GM10248 (cell line): ENCODE results near the gene PAQR7.
"Not testable (repeated sequence)": the region's sequence is repeated elsewhere in the genome, so short reads cannot be mapped to it uniquely, and the experiment has no call there.

Source experiments
- CTCF ChIA-PET: fragments of 300-600 bp; sonication (Branson Sonifier 250); formaldehyde crosslinking; extraction: SDS; loops from one replicate; lab custom pipeline; 2021; ENCODE audit warnings: antibody characterized with exemption; lab: Yijun Ruan, JAX
- POLR2A ChIA-PET: fragments of 350-650 bp; sonication (Branson Sonifier 250); formaldehyde crosslinking; extraction: SDS; loops from one replicate; lab custom pipeline; 2020; ENCODE audit warnings: antibody characterized with exemption; lab: Yijun Ruan, JAX
- DNase-seq: peaks from one replicate; pipeline ENCODE4 v3.0.0; 2012; ENCODE audit errors: extremely low spot score
- TF ChIP-seq, protein P1 (sequence below): IDR thresholded peaks from 2 replicates; pipeline ENCODE4 v1.5.1; 2012; ENCODE audit warnings: mild to moderate bottlenecking, low read depth; ENCODE audit errors: extremely low read depth, missing control alignments, control extremely low read depth

Gene PAQR7

DNA sequence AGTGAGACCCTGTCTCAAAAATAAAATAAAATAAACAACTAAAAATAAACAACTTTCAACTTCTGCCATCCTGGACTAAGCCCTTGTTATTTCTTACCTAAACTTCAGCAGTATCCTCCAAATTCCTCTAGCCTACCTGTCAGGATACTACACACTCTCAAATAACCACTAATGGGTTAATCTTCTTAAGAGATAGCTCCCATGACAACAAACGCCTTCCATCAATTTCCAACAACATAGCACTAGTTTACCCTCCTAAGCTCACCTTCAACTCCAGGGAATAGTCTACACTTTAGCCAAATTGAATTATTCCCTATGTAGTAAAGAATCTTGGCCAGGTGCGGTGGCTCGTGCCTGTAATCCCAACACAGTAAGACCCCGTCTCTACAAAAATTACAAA lies 27.6 kb downstream of the PAQR7 start:
- POLR2A ChIA-PET = no interaction called here
- CTCF ChIA-PET = interaction anchor here (1.2 to 2.6 kb wide), 2 partner anchors 11 to 48 kb away, joined by 3 to 10 read pairs; no protein-coding TSS in a partner anchor
- TF ChIP-seq, protein P1, sequence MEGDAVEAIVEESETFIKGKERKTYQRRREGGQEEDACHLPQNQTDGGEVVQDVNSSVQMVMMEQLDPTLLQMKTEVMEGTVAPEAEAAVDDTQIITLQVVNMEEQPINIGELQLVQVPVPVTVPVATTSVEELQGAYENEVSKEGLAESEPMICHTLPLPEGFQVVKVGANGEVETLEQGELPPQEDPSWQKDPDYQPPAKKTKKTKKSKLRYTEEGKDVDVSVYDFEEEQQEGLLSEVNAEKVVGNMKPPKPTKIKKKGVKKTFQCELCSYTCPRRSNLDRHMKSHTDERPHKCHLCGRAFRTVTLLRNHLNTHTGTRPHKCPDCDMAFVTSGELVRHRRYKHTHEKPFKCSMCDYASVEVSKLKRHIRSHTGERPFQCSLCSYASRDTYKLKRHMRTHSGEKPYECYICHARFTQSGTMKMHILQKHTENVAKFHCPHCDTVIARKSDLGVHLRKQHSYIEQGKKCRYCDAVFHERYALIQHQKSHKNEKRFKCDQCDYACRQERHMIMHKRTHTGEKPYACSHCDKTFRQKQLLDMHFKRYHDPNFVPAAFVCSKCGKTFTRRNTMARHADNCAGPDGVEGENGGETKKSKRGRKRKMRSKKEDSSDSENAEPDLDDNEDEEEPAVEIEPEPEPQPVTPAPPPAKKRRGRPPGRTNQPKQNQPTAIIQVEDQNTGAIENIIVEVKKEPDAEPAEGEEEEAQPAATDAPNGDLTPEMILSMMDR = no peak
- no peak for DNase-seq

DNA sequence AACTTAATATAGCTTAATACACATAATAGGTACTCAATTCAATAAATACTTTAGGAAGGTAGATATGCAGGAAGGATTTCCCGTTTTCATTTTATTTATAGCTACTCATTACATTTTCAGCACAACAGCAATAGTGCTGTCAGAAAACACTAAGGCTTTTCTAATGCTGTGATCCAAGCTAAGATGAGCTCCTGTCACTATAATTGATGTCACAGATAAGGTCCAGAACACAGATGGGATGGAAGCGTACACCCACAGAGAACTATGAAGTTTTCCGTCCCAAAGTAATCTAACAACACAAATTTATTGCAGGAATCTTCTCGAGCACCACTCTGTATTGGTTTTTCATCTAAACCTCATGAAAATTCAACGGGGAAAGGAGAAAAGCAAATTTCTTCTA lies 29.8 kb downstream of the PAQR7 start:
- DNase-seq = no peak
- ChIA-PET POLR2A (no interaction called here), CTCF (interaction anchor here (0.6 to 3.4 kb wide), 8 partner anchors 8 to 213 kb away, joined by 3 to 19 read pairs (median 4); no protein-coding TSS in a partner anchor)
- TF ChIP-seq, protein P1 = no peak

DNA sequence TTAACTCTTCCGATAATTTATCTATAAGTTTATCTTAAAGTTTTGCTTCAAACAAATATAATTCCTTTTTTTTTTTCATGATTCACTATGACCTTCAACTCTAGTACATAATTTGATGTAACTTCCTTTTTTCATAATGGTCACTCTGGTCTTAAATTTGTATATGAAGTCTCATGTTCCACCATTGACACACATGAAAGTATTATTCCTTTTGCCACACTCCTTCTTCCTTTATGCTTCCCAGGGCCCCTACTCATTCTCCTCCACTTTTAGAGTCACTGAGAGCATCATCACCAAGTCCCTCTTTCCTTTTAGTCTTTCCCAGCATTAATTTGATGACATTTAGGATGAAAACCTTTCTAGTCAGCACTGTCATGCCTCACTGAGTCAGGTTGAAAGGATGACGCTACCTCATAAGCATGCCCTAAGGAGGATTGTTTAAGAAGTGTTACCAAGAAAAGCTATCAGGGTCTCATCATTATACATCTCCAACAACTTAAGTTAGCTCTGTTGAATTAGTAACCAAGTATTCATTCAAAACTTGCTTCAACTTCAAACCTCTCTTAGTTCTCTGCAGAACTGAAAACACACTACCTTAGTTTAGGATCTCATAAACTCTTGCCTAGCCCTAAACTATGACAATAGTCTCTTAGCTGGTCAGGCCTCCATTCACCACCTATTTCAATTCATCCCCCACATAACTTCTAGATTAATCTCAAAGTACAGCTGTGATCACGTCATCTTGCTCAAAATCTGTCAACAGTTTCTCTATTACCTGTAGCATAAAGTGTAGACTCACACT lies 30.8 kb downstream of the PAQR7 start:
- POLR2A ChIA-PET = no interaction called here
- no peak for DNase-seq
- TF ChIP-seq, protein P1 = no peak
- CTCF ChIA-PET = interaction anchor here (0.9 to 3.4 kb wide), 8 partner anchors 9 to 53 kb away, joined by 3 to 19 read pairs (median 7); partner anchors contain the start of gene MTFR1L

DNA sequence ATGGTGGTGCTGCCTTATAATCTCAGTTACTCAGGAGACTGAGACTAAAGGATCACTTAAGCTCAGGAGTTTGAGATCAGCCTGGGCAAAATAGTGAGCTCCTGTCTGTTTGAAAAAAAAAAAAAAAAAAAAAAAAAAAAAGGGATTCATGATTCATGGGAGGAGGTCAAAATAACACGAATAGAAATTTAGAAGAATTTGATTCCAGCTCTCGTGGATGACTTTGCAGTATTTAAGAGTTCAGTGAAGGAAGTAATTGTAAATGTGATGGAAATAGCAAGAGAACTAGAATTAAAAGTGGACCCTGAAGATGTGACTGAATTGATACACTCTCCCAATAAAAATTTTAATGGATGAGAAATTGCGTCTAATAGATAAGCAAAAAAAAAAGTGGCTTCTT lies 32.0 kb downstream of the PAQR7 start:
- POLR2A ChIA-PET = no interaction called here
- TF ChIP-seq, protein P1 = no peak
- no peak for DNase-seq
- CTCF ChIA-PET = interaction anchor here (1.2 to 2.1 kb wide), 4 partner anchors 10 to 52 kb away, joined by 3 to 7 read pairs (median 6); partner anchors contain the start of gene MTFR1L

DNA sequence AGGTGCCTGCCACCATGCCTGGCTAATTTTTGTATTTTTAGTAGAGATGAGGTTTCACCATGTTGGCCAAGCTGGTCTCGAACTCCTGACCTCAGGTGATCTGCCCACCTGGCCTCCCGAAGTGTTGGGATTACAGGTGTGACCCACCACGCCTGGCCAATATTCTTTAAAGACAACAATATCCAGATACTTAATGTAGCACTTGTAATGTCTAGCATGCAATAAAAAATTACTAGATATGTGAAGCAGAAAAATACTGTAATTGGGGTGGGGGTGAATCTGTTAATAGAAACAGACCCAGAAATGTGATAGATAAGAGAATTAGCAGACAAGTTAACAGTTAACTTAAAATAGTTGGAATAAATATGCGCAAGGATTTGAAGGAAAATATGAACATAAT lies 35.7 kb downstream of the PAQR7 start:
- DNase-seq, POLR2A ChIA-PET: not testable (repeated sequence)
- CTCF ChIA-PET = interaction anchor here (0.6 to 1.3 kb wide), 4 partner anchors 15 to 29 kb away, joined by 3 to 5 read pairs (median 4); no protein-coding TSS in a partner anchor

DNA sequence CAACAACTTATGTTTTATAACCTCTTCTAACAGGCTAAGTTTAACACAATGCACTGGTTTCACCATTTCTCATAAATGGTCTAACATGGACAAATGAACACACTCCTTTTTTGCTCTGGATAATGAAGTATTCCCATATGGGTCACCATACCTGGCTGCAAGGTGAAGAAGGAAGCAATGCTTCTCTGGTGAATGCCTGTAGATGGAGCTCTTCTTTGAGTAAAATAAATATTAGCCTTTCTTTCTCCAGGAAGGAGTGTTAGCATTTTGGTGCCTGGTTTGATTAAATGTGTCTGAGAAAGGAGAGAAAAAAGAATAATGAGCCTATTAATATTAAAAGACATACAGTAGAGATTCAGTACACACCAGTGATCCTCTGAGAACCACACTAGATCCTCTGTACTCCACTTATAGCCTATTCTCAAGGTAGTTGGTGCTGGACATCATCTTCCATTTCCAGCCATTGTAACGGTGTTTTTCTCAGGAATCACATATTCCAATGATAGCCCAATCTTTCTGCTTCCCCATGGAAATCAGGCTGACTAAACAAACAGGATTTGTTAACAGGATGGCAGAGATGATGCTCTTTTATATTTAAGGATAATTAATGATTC lies 38.1 kb downstream of the PAQR7 start:
- TF ChIP-seq, protein P1 = peak; percentile 53
- POLR2A ChIA-PET = no interaction called here

More for the DNA sequence above, 38.1 kb downstream of the PAQR7 start:
- no peak for DNase-seq
- CTCF ChIA-PET = interaction anchor here (0.7 to 3.3 kb wide), 8 partner anchors 9 to 160 kb away, joined by 3 to 17 read pairs (median 3); partner anchors contain the start of gene PAFAH2
